GM12878 (cell line): Measurements from ENCODE around the gene HTR2B. TPM values are rescaled to one million over a fixed set of nuclear protein-coding genes. Genes with fewer than 3 reads are reported as not detected.
"Not testable (repeated sequence)": the region's sequence is repeated elsewhere in the genome, so short reads cannot be mapped to it uniquely, and the experiment has no call there.

Source experiments
- ATAC-seq: fragments of 200-7000 bp; cut with Tn5 transposase; 3 replicates; pipeline ENCODE4 v1.9.1; 2020; ENCODE audit warnings: mild to moderate bottlenecking, moderate library complexity
- BruUV-seq: library from RNA; stranded (reverse); fragments of 400-500 nt; replicated peaks from 2 replicates; lab custom pipeline; 2021; lab: Mats Ljungman, UMichigan
- CTCF ChIA-PET: fragments of 300-600 bp; sonication (Branson Sonifier 250); formaldehyde crosslinking; extraction: SDS; loops from one replicate; lab custom pipeline; 2021; ENCODE audit warnings: inconsistent platforms; lab: Yijun Ruan, JAX
- POLR2A ChIA-PET: fragments of 350-600 bp; formaldehyde crosslinking; extraction: SDS; loops from one replicate; lab custom pipeline; 2021; ENCODE audit warnings: inconsistent platforms; lab: Charles Lee
- RAD21 ChIA-PET: fragments of 300-600 bp; sonication (Branson Sonifier 250); formaldehyde crosslinking; loops from one replicate; lab custom pipeline; 2023; ENCODE audit warnings: antibody characterized with exemption; ENCODE audit not compliant: unreplicated experiment; lab: Charles Lee
- SMC1A ChIA-PET: fragments of 300-600 bp; sonication (Branson Sonifier 250); formaldehyde crosslinking; loops from one replicate; lab custom pipeline; 2023; ENCODE audit not compliant: unreplicated experiment, uncharacterized antibody; lab: Charles Lee
- DNase-seq: peaks from one replicate; pipeline ENCODE4 v3.0.0-alpha.2; 2011; ENCODE audit warnings: low read depth, low spot score
- FAIRE-seq: peaks from 3 replicates; lab custom pipeline; 2011; peaks lifted over from hg19 to GRCh38; lab: Jason Lieb, UNC
- H2AFZ ChIP-seq: 2 replicates; pipeline ENCODE4 v1.6.0; 2011; ENCODE audit warnings: low read depth, low read length, control low read depth; ENCODE audit not compliant: control insufficient read depth
- H3K27ac ChIP-seq: 2 replicates; pipeline ENCODE4 v1.5.1; 2011; ENCODE audit warnings: control low read depth; ENCODE audit not compliant: control insufficient read depth, insufficient read depth
- H3K27me3 ChIP-seq, 2 experiments: replicated peaks in 1 of 2; 2 replicates each; pipeline versions ENCODE4 v1.6.0 to v1.6.1; 2011; ENCODE audit warnings: low read length in 1 of 2; ENCODE audit not compliant: control insufficient read depth in 2 of 2, insufficient read depth in 2 of 2
- H3K36me3 ChIP-seq, 2 experiments: 2 replicates each; pipeline ENCODE4 v1.5.1; 2011; ENCODE audit warnings: low read length in 1 of 2; ENCODE audit not compliant: control insufficient read depth in 2 of 2, insufficient read depth in 2 of 2
- H3K4me1 ChIP-seq: 2 replicates; pipeline ENCODE4 v1.6.1; 2011; ENCODE audit warnings: mild to moderate bottlenecking, low read length, moderate library complexity, mixed read lengths; ENCODE audit not compliant: control insufficient read depth, insufficient read depth
- H3K4me2 ChIP-seq: 2 replicates; pipeline ENCODE4 v1.6.0; 2011; ENCODE audit warnings: control low read depth; ENCODE audit not compliant: control insufficient read depth, insufficient read depth
- H3K4me3 ChIP-seq: fragments of 200-600 bp; sonication (generic); 2 replicates; pipeline ENCODE4 v1.5.1; 2016
- H3K79me2 ChIP-seq: 2 replicates; pipeline ENCODE4 v1.6.0; 2011; ENCODE audit warnings: low read length; ENCODE audit not compliant: control insufficient read depth, insufficient read depth
- H3K9ac ChIP-seq: 2 replicates; pipeline ENCODE4 v1.8.0; 2011; ENCODE audit warnings: low read length, control low read depth, mixed read lengths; ENCODE audit not compliant: control insufficient read depth, insufficient read depth
- H3K9me3 ChIP-seq: replicated peaks from 3 replicates; pipeline ENCODE4 v1.5.1; 2011; ENCODE audit warnings: mild to moderate bottlenecking, low read length; ENCODE audit not compliant: control insufficient read depth, insufficient read depth
- H4K20me1 ChIP-seq: 2 replicates; pipeline ENCODE4 v1.6.0; 2011; ENCODE audit not compliant: control insufficient read depth, insufficient read depth
- ETV6 ChIP-seq, 2 experiments: fragments of 450-650 bp in 1 of 2; IDR thresholded peaks in 1 of 2; conservative IDR thresholded peaks in 1 of 2; 2 replicates each; pipeline ENCODE4 v1.6.1; 2014; ENCODE audit warnings: antibody characterized with exemption in 1 of 2, borderline replicate concordance in 1 of 2, low read depth in 1 of 2, mild to moderate bottlenecking in 1 of 2, moderate library complexity in 1 of 2
- FOS ChIP-seq: IDR thresholded peaks from 3 replicates; pipeline ENCODE4 v1.6.1; 2011; ENCODE audit warnings: borderline replicate concordance; ENCODE audit not compliant: insufficient read length; ENCODE audit errors: extremely low read depth
- FOXM1 ChIP-seq: IDR thresholded peaks from 2 replicates; pipeline ENCODE4 v1.6.1; 2012; ENCODE audit warnings: low read depth, mild to moderate bottlenecking, inconsistent platforms, low read length, moderate library complexity
- GATAD2B ChIP-seq: fragments of 450-650 bp; conservative IDR thresholded peaks from 2 replicates; pipeline ENCODE4 v1.6.1; 2017; ENCODE audit warnings: low read depth, mild to moderate bottlenecking, moderate library complexity
- HDAC6 ChIP-seq: fragments of 200-600 bp; sonication (generic); IDR thresholded peaks from one replicate; pipeline ENCODE4 v1.8.0; 2017; ENCODE audit warnings: antibody characterized with exemption; ENCODE audit not compliant: unreplicated experiment
- MLLT1 ChIP-seq: fragments of 450-650 bp; IDR thresholded peaks from 2 replicates; pipeline ENCODE4 v1.6.1; 2016; ENCODE audit warnings: mild to moderate bottlenecking
- MYB ChIP-seq: fragments of 150-350 bp; IDR thresholded peaks from 2 replicates; pipeline ENCODE4 v1.6.1; 2014; ENCODE audit warnings: mild to moderate bottlenecking, low read depth, low read length, borderline replicate concordance
- PAX5 ChIP-seq: IDR thresholded peaks from 2 replicates; pipeline ENCODE4 v1.6.1; 2011; ENCODE audit warnings: low read depth, low read length, borderline replicate concordance
- PAX8 ChIP-seq: fragments of 450-650 bp; IDR thresholded peaks from 2 replicates; pipeline ENCODE4 v1.6.1; 2017; ENCODE audit warnings: mild to moderate bottlenecking, moderate library complexity
- POLR2AphosphoS2 ChIP-seq: IDR thresholded peaks from 2 replicates; pipeline ENCODE4 v1.6.1; 2011; ENCODE audit warnings: low read depth, mild to moderate bottlenecking, low read length, improper control_type of control experiment, moderate library complexity
- SP1 ChIP-seq: IDR thresholded peaks from one replicate; pipeline ENCODE4 v1.6.1; 2011; ENCODE audit warnings: low read depth, low read length
- SPI1 ChIP-seq: IDR thresholded peaks from 2 replicates; pipeline ENCODE4 v1.6.1; 2011; ENCODE audit warnings: low read depth, mild to moderate bottlenecking, low read length, moderate library complexity, borderline replicate concordance; ENCODE audit not compliant: insufficient read depth
- SRF ChIP-seq, 2 experiments: IDR thresholded peaks; 2 replicates each; pipeline ENCODE4 v1.6.1; 2011; ENCODE audit warnings: low read depth in 2 of 2, low read length in 2 of 2, mild to moderate bottlenecking in 1 of 2, moderate library complexity in 1 of 2
- WGBS: methylation state at CpG from one replicate; pipeline ENCODE4 v1.1.6; 2016; ENCODE audit warnings: low lambda C conversion rate; ENCODE audit not compliant: insufficient replicate concordance, insufficient coverage; ENCODE audit errors: missing lambda C conversion rate; 5-methylcytosine and 5-hydroxymethylcytosine counted together
- in situ Hi-C: fragments of 300-500 bp; cut with MboI; formaldehyde crosslinking; loops from 9 replicates; pipeline ENCODE4 v1.14.3; 2018; ENCODE audit warnings: mixed read lengths
- intact Hi-C: fragments of 100-400 bp; cut with micrococcal nuclease; formaldehyde crosslinking; loops from one replicate; pipeline ENCODE4 v1.14.2; 2022; ENCODE audit not compliant: unreplicated experiment
- polyA plus RNA-seq, 11 experiments: library from polyadenylated mRNA; depleted of rRNA in 4 of 11; unstranded in 6 of 11; stranded (reverse) in 5 of 11; fragments of >200 nt; fragmentation: Nextera tagmentation in 4 of 11; fragmentation: Illumina TruSeq in 1 of 11; extraction: Ambion mirVana in 4 of 11; extraction: Trizol in 1 of 11; gene quantifications; 1 replicate in 1 of 11; 2 replicates in 10 of 11; pipeline versions ENCODE4 v1.2.1 to v1.2.3, GENCODE V29; 2011 to 2016; ENCODE audit warnings: inconsistent platforms in 2 of 11, missing spikeins in 2 of 11, low read depth in 1 of 11
- total RNA-seq, 4 experiments: library from RNA; depleted of rRNA in 3 of 4; stranded (reverse); fragments of >200 nt in 3 of 4; fragmentation: Illumina TruSeq in 1 of 4; extraction: Trizol in 1 of 4; gene quantifications; 2 replicates each; pipeline versions ENCODE4 v1.2.1 to v1.2.3, GENCODE V29; 2013 to 2021
- TF ChIP-seq, protein P1 (sequence below): IDR thresholded peaks from 2 replicates; pipeline ENCODE4 v1.6.1; 2011; ENCODE audit warnings: low read depth, mild to moderate bottlenecking, low read length, moderate library complexity, borderline replicate concordance; ENCODE audit errors: extremely low read depth

Gene HTR2B
- total and polyA plus RNA-seq, 10 of the 15 experiments (the other 5 are each of a cell fraction or from before 2014, with no cell fraction given), result 0.03 to 1.2 (median 0.15) TPM

GRCh38 chr2:231140808-231141207, 16.0 kb upstream of the HTR2B start:
- H3K27me3 ChIP-seq, FAIRE-seq, in situ Hi-C loops, H3K4me3 ChIP-seq, H3K9me3 ChIP-seq, H3K9ac ChIP-seq, H3K27ac ChIP-seq, DNase-seq, H3K4me1 ChIP-seq, H3K79me2 ChIP-seq, H2AFZ ChIP-seq, H4K20me1 ChIP-seq, RAD21 ChIA-PET, H3K4me2 ChIP-seq, BruUV-seq, H3K36me3 ChIP-seq, ATAC-seq, intact Hi-C loops: not testable (repeated sequence)
- ChIA-PET CTCF (interaction anchor here (1.2 kb wide), 1 partner anchor 21 kb away, joined by 3 read pairs; no protein-coding TSS in a partner anchor), POLR2A (interaction anchor here (0.6 to 1.0 kb wide), 4 partner anchors 10 to 421 kb away, joined by 3 to 5 read pairs (median 4); no protein-coding TSS in a partner anchor), SMC1A (interaction anchor here (0.7 kb wide), 1 partner anchor 115 kb away, joined by 3 read pairs; no protein-coding TSS in a partner anchor)
- WGBS, result 97% methylated on average over 8 of the region's 8 CpGs

- no peak for TF ChIP-seq SRF (IDR thresholded peaks at IDR 0.05; ENCODE audit: low read depth in 2 of 2, low read length in 2 of 2)
- no peak for TF ChIP-seq HDAC6
- TF ChIP-seq SP1, result no peak
- no peak for TF ChIP-seq PAX5
- no peak for TF ChIP-seq FOS
- no peak for TF ChIP-seq GATAD2B
- no peak for TF ChIP-seq MLLT1
- no peak for TF ChIP-seq MYB
- TF ChIP-seq POLR2AphosphoS2, result no peak
- TF ChIP-seq FOXM1, result no peak
- TF ChIP-seq SPI1, result no peak
- no peak for TF ChIP-seq PAX8
- TF ChIP-seq ETV6 (conservative IDR thresholded peaks at IDR 0.05 in 1 of 2, IDR thresholded peaks at IDR 0.05 in 1 of 2; ENCODE audit: borderline replicate concordance in 1 of 2, low read depth in 1 of 2), result no peak
- TF ChIP-seq, protein P1, sequence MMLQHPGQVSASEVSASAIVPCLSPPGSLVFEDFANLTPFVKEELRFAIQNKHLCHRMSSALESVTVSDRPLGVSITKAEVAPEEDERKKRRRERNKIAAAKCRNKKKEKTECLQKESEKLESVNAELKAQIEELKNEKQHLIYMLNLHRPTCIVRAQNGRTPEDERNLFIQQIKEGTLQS, result no peak
- TF ChIP-seq, all 136 proteins: peak for 0
- no peaks in the 10 kb centered on the region for H3K4me1 ChIP-seq
- H4K20me1 ChIP-seq, result no peaks in the 10 kb centered on the region
- no peak overlapping the region for H3K9ac ChIP-seq
- DNase-seq (no peak), FAIRE-seq (no peak), ATAC-seq (no peak)
- in situ Hi-C loops, result no loop called here
- ChIA-PET RAD21 (no interaction called here), CTCF (no interaction called here), POLR2A (interaction anchor here (0.6 kb wide), 2 partner anchors 23 to 34 kb away, joined by 4 to 5 read pairs; no protein-coding TSS in a partner anchor), SMC1A (no interaction called here)
- no peak overlapping the region for H3K4me3 ChIP-seq
- H3K36me3 ChIP-seq, result peaks cover 0 to 6% of the 10 kb centered on the region in 2 experiments; a peak in 2 of 4 replicates
- no TSS peak for BruUV-seq
- H3K79me2 ChIP-seq, result peaks cover 1% of the 10 kb centered on the region; the same call in 1 of the 2 replicates
- H3K27me3 ChIP-seq, result no peaks in the 10 kb centered on the region
- no peaks in the 10 kb centered on the region for H3K9me3 ChIP-seq
- H3K4me2 ChIP-seq, result no peak overlapping the region
- no peak overlapping the region for H2AFZ ChIP-seq
- intact Hi-C loops, result no loop called here
- no peak overlapping the region for H3K27ac ChIP-seq
These were observed 15.0 kb upstream of the HTR2B start for GRCh38 chr2:231139796-231140195.
